ENCODE measurements around the gene STAB1.

- TF ChIP-seq EZH2 (IDR thresholded peaks at IDR 0.05; ENCODE audit: insufficient read depth, poor library complexity, severe bottlenecking) (no peak), EZH2phosphoT487 (IDR thresholded peaks at IDR 0.05; ENCODE audit: insufficient read depth, low read depth) (no peak)
Observed at GRCh38 chr3:52480768-52481715, 14.1 kb upstream of the STAB1 start.
